Small intestine (tissue), 7 donors: ENCODE results near the gene PSMG4. TPM values are rescaled to one million over a fixed set of nuclear protein-coding genes. Genes with fewer than 3 reads are reported as not detected.

Experiments
- DNase-seq, 2 donors: peaks; one replicate each; pipeline versions ENCODE4 v3.0.0 to v3.0.0-alpha.2; 2013
- FAIRE-seq: peaks from 2 replicates; lab custom pipeline; 2012; peaks lifted over from hg19 to GRCh38; lab: Jason Lieb, UNC
- H3K27ac ChIP-seq, 3 donors: one replicate each; pipeline ENCODE4 v1.5.1; 2013; ENCODE audit warnings: low read length in 2 of 3, mild to moderate bottlenecking in 2 of 3, control low read depth in 1 of 3, inconsistent platforms in 1 of 3, low read depth in 1 of 3, moderate library complexity in 1 of 3
- H3K27me3 ChIP-seq, 3 donors: one replicate each; pipeline ENCODE4 v1.6.1; 2013; ENCODE audit warnings: low read length in 3 of 3, inconsistent platforms in 1 of 3; ENCODE audit not compliant: control insufficient read depth in 3 of 3, insufficient read depth in 3 of 3
- H3K36me3 ChIP-seq, 3 donors: one replicate each; pipeline ENCODE4 v1.6.1; 2013; ENCODE audit warnings: low read length in 3 of 3, inconsistent platforms in 1 of 3, low read depth in 1 of 3, mild to moderate bottlenecking in 1 of 3, moderate library complexity in 1 of 3; ENCODE audit not compliant: control insufficient read depth in 3 of 3, insufficient read depth in 2 of 3
- H3K4me1 ChIP-seq, 3 donors: one replicate each; pipeline ENCODE4 v1.6.1; 2013; ENCODE audit warnings: low read length in 2 of 3, inconsistent platforms in 1 of 3, low read depth in 1 of 3, mild to moderate bottlenecking in 1 of 3, moderate library complexity in 1 of 3; ENCODE audit not compliant: control insufficient read depth in 3 of 3, insufficient read depth in 2 of 3
- H3K4me3 ChIP-seq, 3 donors: one replicate each; pipeline ENCODE4 v1.5.1; 2013; ENCODE audit warnings: low read length in 3 of 3, control low read depth in 1 of 3, inconsistent platforms in 1 of 3, low read depth in 1 of 3, mild to moderate bottlenecking in 1 of 3, moderate library complexity in 1 of 3
- H3K9me3 ChIP-seq, 2 donors: one replicate each; pipeline ENCODE4 v1.6.1; 2013; ENCODE audit warnings: low read depth in 1 of 2, low read length in 1 of 2; ENCODE audit not compliant: control insufficient read depth in 2 of 2, insufficient read depth in 1 of 2
- WGBS, 3 donors: extraction: QIAGEN DNeasy Blood & Tissue Kit; methylation state at CpG; one replicate each; pipeline ENCODE4 v1.1.7; 2013; 5-methylcytosine and 5-hydroxymethylcytosine counted together
- polyA plus RNA-seq, 4 donors: library from polyadenylated mRNA; stranded (reverse) in 3 of 4; unstranded in 1 of 4; fragments of 200-250 nt in 3 of 4; fragments of 120-200 nt in 1 of 4; gene quantifications; one replicate each; pipeline versions ENCODE4 v1.2.1 to v1.2.3, GENCODE V29; 2013
- donor health status: healthy with polysubstance abuse.
- donor health status: control.
- donor health status: control.
- donor health status: Bipolar disorder and iron deficiency.
- donor health status: healthy.

PSMG4 gene
- polyA plus RNA-seq, 4 donors, result 22.6 to 43.8 (median 33.4) TPM

DNA sequence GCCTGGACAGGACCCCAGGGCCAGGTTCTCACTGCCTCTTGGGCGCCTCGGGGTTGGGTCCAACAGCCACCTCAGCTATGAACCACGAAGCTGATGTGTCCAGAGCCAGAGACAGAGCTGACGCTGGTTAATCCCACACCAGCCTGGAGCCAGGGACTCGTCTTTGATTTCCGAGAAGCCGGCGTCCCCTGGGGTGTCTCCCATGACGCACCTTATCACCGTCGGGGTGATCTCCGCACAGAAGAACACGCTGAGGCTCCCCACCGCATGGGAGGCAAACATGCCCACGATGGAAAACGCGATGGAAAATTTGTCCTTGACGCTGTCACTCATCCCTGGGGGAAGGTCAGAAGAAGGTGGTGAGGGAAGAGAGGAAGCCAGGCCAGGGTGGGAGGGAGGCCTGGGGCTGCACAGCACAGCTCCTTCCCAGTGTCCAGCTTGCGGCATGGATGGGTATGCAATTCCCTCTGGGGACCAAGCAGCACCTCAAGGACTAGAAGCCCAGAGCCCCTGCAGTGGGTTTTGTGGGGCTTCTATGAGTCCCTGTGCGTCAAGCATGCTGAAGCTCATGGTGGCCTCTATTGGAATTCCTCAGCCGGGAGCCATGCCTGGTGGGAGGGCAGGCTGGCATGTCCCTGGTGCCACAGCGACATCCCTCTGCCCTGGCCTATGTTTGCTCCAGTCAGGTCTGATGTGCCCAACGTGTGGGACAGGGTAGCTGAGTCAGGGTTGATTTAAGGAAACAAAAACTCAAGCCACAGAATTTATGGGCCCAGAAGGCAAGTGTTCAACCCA is 25.1 kb downstream of the PSMG4 start:
- FAIRE-seq (no peak), DNase-seq (no peak)
- 91 to 93% (median 93%) methylated on average over 23 of the region's 23 CpGs for WGBS, 3 donors
- no peaks in the 10 kb centered on the region for H3K27me3 ChIP-seq
- H3K4me1 ChIP-seq, result no peaks in the 10 kb centered on the region
- H3K4me3 ChIP-seq, result no peak overlapping the region
- H3K36me3 ChIP-seq, result peaks cover 0 to 83% (median 10%) of the 10 kb centered on the region in 3 donors
- H3K9me3 ChIP-seq, result no peaks in the 10 kb centered on the region
- H3K27ac ChIP-seq, result no peak overlapping the region

DNA sequence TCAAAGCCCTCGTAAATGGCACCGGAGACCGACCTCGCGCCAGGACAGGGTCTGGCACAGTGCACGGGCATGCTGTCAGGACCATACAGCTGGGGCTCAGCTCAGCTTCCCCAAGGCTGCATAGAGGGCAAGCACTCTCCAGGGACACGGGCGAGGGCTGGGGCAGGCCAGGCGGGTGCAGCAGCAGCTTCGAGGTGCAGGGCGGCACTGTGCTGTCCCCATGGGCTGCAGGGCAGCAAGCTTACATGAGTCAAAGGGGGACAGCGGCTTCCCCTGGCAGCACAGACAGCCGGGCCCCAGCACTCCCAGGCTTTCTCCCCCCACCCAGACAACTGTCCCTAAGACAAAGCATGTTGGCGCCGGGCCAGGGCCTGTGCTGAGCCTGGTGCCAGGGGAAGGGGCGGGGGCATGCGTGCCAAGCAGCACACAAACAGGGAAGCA is 25.7 kb downstream of the PSMG4 start:
- no peak for FAIRE-seq

DNA sequence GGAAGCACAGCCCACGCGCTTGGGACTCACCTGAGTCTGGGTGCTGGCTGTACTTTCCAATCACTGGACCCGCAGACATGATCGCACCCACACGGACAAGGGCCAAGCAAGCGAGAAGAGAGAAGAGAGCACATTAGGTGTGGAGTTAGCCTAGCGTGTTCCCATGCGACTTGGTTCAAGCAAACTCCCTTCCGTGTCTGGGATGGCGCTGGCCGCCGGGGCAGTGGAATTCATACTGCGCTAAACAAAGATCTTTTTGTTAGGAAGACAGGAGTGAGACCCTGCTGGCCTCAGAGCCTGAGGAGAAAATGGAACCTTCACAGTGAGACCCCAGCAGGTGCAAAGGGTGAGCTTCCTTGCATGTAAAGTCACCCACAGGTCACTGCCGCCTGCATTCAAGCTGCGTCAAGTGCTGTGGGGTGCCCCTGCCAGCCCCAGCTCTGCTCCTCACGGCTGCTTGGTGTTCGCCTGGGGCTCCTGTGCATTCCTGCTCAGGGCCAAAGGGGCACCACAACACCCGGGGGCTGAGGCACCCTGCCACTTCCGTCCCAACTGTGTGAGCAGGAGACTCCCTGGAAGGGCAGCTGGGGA is 26.4 kb downstream of the PSMG4 start:
- 91 to 95% (median 95%) methylated on average over 19 of the region's 19 CpGs for WGBS, 3 donors
- H3K36me3 ChIP-seq, result peaks cover 0 to 91% (median 13%) of the 10 kb centered on the region in 3 donors
- no peaks in the 10 kb centered on the region for H3K27me3 ChIP-seq
- no peak overlapping the region for H3K4me3 ChIP-seq
- H3K9me3 ChIP-seq, result no peaks in the 10 kb centered on the region
- FAIRE-seq (no peak), DNase-seq (no peak)
- no peak overlapping the region for H3K27ac ChIP-seq
- no peaks in the 10 kb centered on the region for H3K4me1 ChIP-seq

More for the DNA sequence above, 25.7 kb downstream of the PSMG4 start:
- Histone ChIP-seq H3K4me3 (no peak overlapping the region), H3K27ac (no peak overlapping the region), H3K36me3 (peaks cover 0 to 87% (median 11%) of the 10 kb centered on the region in 3 donors), H3K9me3 (no peaks in the 10 kb centered on the region), H3K27me3 (no peaks in the 10 kb centered on the region), H3K4me1 (no peaks in the 10 kb centered on the region)
- DNase-seq, result no peak
- whole genome bisulfite sequencing, 3 donors, result 84 to 88% (median 85%) methylated on average over 17 of the region's 17 CpGs

DNA sequence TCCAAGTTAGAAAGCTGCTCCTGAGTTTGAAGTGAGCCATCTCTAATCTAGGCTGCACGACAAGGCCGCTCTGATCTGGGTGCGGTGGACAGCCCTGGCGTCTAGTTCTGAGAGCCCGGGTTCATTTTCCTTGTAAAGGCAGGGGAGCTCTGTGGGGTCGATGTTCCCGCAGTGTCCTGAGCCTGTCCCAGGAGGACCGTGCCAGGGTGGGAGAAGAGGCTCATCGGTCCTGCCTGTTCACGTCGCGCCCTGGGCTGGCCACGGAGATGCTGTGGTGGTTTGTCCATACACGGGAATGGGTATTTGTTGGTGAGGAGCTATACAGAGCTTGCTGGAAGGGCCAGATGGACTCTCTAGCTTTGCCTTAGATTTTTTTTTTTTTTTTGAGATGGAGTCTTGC is 27.0 kb downstream of the PSMG4 start:
- Histone ChIP-seq H3K4me3 (no peak overlapping the region), H3K36me3 (peaks cover 0 to 94% (median 17%) of the 10 kb centered on the region in 3 donors), H3K4me1 (no peaks in the 10 kb centered on the region), H3K27ac (no peak overlapping the region), H3K9me3 (no peaks in the 10 kb centered on the region), H3K27me3 (no peaks in the 10 kb centered on the region)
- DNase-seq (no peak), FAIRE-seq (no peak)
- WGBS, 3 donors, result 87 to 93% (median 91%) methylated on average over 14 of the region's 14 CpGs

DNA sequence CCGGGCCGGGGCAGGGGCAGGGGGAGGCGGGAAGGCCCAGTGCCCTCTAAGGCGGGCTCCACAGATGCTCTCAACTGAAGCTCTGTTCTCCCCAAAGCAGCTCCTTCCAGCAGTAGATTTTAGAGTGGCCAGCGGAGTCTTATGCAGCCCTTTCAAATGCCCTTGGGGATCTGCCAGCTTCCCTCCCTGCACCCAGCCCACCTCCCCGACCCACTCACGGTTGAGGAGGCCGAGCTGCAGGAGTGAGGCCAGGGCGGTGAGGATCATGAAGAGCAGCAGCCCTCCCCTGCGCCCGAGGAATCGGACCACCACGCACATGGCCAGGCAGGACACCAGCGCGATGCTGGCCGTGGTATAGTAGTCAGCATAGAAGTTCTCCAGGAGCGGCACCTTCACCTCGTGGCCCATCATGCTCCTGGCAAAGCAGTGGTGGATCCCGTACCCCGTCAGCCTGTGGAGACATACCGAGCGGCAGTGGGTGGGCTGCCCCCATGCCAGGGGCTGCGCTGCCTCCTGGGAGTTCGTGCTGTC is 28.0 kb downstream of the PSMG4 start:
- H3K27ac ChIP-seq, result no peak overlapping the region
- H3K9me3 ChIP-seq, result no peaks in the 10 kb centered on the region
- FAIRE-seq, result no peak
- H3K4me3 ChIP-seq, result no peak overlapping the region
- H3K36me3 ChIP-seq, result peaks cover 0 to 92% (median 18%) of the 10 kb centered on the region in 3 donors
- no peak for DNase-seq
- H3K27me3 ChIP-seq, result no peaks in the 10 kb centered on the region
- H3K4me1 ChIP-seq, result no peaks in the 10 kb centered on the region
- 92 to 97% (median 96%) methylated on average over 24 of the region's 24 CpGs for WGBS, 3 donors

DNA sequence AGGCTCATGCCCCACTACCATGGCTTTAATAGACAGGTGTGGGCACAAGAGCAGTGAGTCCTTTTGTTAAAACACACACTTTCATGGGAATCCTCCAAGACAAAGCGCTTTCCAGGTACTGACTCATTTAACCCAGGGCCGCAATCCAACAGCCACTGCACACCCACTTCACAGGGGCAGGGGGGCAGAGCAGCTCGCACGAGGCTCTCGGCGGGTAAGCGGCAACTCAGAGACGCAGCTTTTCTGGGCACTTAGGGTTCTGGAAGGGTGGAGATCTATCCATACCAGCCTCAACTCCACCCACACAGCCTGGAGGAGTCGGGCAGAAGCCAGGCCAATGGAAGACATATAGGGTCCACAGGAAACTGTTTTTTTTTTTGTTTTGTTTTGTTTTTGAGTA is 28.6 kb downstream of the PSMG4 start:
- H3K27me3 ChIP-seq, result no peaks in the 10 kb centered on the region
- FAIRE-seq (no peak), DNase-seq (no peak)
- H3K27ac ChIP-seq, result no peak overlapping the region
- H3K4me3 ChIP-seq, result no peak overlapping the region
- 82 to 90% (median 83%) methylated on average over 9 of the region's 9 CpGs for WGBS, 3 donors
- H3K4me1 ChIP-seq, result no peaks in the 10 kb centered on the region
- peaks cover 0 to 90% (median 18%) of the 10 kb centered on the region in 3 donors for H3K36me3 ChIP-seq
- no peaks in the 10 kb centered on the region for H3K9me3 ChIP-seq

DNA sequence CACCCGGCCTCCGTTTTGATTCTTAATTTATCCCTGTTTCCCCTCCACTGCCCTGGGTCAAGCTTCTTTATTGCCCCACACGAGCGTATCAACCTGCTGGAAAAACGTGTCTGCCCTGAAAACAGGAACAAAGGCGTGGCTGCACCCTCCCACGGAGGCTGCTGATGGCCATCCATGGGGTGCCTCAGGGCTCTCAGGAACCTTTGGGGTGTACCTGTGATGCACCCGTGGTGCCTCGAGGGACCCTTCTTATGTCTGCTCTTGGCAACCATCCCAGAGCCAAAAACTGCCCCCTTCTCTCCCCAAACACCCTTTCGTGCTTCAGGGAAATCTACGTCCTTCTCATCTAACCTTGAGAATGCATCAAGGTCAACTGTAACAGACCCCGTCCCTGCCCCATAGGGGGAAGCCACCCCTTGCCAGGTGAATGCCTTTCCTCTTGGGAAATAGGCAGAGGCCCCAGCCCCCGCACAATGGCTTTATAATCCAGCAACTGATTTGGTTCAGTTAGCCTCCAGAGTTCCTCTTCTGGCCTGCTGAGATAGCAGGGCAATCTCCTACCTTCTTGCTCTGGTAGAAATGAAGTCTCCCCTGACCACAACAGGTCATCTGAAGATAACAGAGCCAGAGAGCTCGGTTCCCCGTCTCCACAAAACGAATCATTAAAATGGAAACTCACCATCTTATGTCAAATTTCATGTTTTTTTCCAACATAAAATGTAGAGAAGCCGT is 29.4 kb downstream of the PSMG4 start:
- Histone ChIP-seq H3K27me3 (no peaks in the 10 kb centered on the region), H3K27ac (no peak overlapping the region), H3K4me1 (no peaks in the 10 kb centered on the region), H3K4me3 (no peak overlapping the region), H3K36me3 (peaks cover 0 to 90% (median 18%) of the 10 kb centered on the region in 3 donors), H3K9me3 (no peaks in the 10 kb centered on the region)
- DNase-seq (no peak), FAIRE-seq (no peak)
- 65 to 79% (median 72%) methylated on average over 17 of the region's 17 CpGs for WGBS, 3 donors
